Kidney epithelial cell (primary cell): ENCODE measurements around the gene PRELP. TPM values are rescaled to one million over a fixed set of nuclear protein-coding genes. Genes with fewer than 3 reads are reported as not detected.

ENCODE experiments used
- DNase-seq: peaks from one replicate; pipeline ENCODE4 v3.0.0-alpha.2; 2010; ENCODE audit warnings: low read depth
- H3K27me3 ChIP-seq: 2 replicates; pipeline ENCODE4 v1.6.0; 2011; ENCODE audit warnings: low read length; ENCODE audit not compliant: control insufficient read depth, insufficient read depth
- H3K36me3 ChIP-seq: 2 replicates; pipeline ENCODE4 v1.5.1; 2011; ENCODE audit warnings: low read length; ENCODE audit not compliant: control insufficient read depth, insufficient read depth
- H3K4me3 ChIP-seq: 2 replicates; pipeline ENCODE4 v1.5.1; 2011; ENCODE audit warnings: low read depth, mild to moderate bottlenecking, control low read depth, low read length
- total RNA-seq: library from RNA; depleted of rRNA; stranded (reverse); fragments of >200 nt; gene quantifications from 2 replicates; pipeline ENCODE4 v1.2.3, GENCODE V29; 2015
- TF ChIP-seq, protein P1 (sequence below): IDR thresholded peaks from 2 replicates; pipeline ENCODE4 v1.5.1; 2011; ENCODE audit warnings: mild to moderate bottlenecking, moderate library complexity, low read length, control low read depth, inconsistent platforms; ENCODE audit not compliant: insufficient read depth, poor library complexity, severe bottlenecking

PRELP gene
- total RNA-seq, 1 donor from 2014 or later, result under 0.01 TPM

DNA sequence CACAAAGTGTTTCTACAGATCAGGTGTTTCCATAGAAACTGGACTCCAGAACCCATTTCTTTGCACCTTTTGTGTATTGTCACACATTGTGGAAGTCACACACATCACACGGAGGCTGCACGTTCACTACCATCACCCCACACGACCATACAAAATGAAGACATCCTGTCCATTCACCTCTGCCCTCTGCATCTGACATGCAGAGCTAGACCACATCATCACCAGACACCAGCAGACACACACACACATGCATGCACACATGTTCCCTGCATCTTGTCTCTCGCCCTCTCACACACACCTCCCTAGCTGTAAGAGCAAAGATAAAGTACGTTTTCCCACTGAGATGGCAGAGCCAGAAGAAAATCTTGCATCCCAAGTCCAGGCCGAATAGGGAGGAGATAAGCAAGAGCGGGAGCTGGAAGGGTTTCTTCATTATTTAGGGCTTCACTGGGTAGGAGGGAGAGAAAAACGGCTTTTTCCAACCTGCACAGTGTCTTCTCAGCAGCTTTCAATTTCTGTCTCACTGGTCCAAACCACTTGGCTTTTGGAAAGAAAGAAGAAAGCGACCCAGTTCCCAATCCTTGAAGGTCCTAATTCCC, 709 bp downstream of the PRELP start:
- TF ChIP-seq, protein P1, sequence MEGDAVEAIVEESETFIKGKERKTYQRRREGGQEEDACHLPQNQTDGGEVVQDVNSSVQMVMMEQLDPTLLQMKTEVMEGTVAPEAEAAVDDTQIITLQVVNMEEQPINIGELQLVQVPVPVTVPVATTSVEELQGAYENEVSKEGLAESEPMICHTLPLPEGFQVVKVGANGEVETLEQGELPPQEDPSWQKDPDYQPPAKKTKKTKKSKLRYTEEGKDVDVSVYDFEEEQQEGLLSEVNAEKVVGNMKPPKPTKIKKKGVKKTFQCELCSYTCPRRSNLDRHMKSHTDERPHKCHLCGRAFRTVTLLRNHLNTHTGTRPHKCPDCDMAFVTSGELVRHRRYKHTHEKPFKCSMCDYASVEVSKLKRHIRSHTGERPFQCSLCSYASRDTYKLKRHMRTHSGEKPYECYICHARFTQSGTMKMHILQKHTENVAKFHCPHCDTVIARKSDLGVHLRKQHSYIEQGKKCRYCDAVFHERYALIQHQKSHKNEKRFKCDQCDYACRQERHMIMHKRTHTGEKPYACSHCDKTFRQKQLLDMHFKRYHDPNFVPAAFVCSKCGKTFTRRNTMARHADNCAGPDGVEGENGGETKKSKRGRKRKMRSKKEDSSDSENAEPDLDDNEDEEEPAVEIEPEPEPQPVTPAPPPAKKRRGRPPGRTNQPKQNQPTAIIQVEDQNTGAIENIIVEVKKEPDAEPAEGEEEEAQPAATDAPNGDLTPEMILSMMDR, result no peak
- no peak for DNase-seq
- Histone ChIP-seq H3K27me3 (peaks cover 23% of the 10 kb centered on the region), H3K4me3 (no peak overlapping the region), H3K36me3 (no peaks in the 10 kb centered on the region)

DNA sequence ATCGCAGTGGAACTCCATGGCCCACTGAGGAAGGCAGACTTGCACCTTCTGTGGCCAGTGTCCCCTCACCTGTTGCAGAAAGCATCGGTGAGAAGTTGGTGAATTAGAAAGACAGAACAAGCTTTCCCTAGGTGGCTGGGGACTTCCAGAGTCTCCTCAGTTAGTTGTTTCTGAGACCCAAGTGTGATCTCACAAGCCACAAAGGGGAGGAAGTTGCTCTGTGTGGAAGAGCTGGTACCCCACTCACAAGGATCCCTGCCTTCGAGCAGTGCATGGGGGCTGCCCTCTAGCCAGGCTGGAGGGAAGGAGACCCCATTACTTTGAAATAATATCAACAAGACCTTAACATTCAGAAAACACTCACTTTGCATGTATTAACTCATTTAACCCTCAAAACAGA, 2.1 kb downstream of the PRELP start:
- TF ChIP-seq, protein P1, result no peak
- Histone ChIP-seq H3K36me3 (no peaks in the 10 kb centered on the region), H3K27me3 (peaks cover 18% of the 10 kb centered on the region), H3K4me3 (no peak overlapping the region)
- DNase-seq, result no peak

DNA sequence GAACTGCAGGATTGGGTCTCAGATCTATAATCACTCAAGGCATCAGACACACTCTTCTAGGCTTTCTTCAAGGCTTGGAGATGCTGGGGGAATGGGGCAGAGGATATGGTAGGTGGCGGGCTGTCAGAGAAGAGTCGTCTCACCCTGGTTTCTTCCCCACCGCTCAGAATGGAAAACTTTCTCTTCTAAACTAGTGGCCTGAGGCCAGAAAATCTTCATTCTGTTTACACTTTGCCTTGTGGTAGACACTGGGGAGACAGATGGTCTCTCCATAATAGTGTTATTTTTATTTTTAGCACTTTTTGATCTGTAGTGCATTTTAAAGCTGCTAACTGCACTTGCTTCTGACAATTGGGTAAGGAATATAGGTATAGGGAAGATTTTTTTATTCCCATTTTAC, 2.6 kb downstream of the PRELP start:
- Histone ChIP-seq H3K36me3 (no peaks in the 10 kb centered on the region), H3K27me3 (peaks cover 18% of the 10 kb centered on the region), H3K4me3 (no peak overlapping the region)
- TF ChIP-seq, protein P1, result no peak
- no peak for DNase-seq

DNA sequence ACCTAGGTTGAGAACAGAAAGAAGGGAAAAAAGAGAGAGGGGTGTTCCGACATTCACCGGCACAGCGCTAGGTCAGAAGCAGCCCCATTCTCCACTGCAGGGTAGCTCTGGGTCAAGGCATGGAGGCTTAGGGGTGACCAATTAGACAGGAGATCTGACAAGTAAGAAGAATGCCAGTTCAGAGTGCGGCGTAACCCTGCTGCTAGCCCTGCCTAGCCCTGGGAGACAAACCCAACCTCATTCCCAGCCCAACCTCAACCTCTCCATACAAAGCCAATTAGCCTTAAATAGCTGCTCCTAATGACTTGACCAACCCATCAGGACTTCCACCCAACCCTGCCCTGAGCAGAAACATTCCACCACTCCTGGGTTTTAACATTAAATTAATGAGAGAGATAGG, 3.4 kb downstream of the PRELP start:
- no peak for DNase-seq
- H3K4me3 ChIP-seq, result no peak overlapping the region
- H3K27me3 ChIP-seq, result peaks cover 15% of the 10 kb centered on the region
- TF ChIP-seq, protein P1, result no peak
- H3K36me3 ChIP-seq, result no peaks in the 10 kb centered on the region

DNA sequence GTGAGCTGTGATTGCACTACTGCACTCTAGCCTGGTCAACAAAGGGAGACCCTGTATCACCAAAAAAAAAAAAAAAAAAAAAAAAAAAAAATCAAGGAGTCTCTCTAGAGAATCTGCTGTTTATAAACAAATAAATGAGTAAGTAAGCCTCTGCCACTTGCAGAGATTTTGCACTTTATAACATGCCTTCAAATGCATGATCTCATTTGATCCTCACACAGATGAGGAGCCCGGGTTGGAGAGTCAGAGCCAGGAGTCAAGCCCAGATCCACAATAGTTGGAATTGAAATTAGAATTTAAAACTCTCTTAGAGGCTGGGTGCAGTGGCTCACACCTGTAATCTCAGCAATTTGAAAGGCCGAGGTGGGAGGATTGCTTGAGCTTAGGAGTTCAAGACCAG, 4.0 kb downstream of the PRELP start:
- no peak overlapping the region for H3K4me3 ChIP-seq
- peaks cover 15% of the 10 kb centered on the region for H3K27me3 ChIP-seq
- H3K36me3 ChIP-seq, result no peaks in the 10 kb centered on the region
- no peak for DNase-seq
- TF ChIP-seq, protein P1, result no peak

DNA sequence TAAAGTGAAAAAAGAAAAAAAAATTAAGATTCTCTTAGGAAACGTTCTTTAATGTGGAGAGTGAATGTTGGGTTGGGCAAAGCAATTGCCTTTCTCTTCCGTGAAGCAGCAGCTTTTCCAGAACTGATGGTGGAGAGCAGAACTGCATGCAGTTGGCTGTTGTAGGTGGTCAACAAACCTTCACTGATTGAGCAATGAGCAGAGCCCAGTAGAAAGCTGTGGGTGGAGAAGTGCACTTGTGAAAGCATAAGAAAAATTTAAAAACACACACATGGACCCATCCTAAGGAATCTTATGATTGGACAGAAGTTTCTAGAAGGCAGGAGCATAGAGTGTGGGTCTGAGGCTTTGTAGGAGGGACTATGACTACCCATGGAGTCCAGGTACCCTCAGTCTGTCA, 4.5 kb downstream of the PRELP start:
- peaks cover 12% of the 10 kb centered on the region for H3K27me3 ChIP-seq
- no peak overlapping the region for H3K4me3 ChIP-seq
- TF ChIP-seq, protein P1, result no peak
- no peaks in the 10 kb centered on the region for H3K36me3 ChIP-seq
- DNase-seq, result no peak
